CD4-positive, alpha-beta T cell (primary cell): ENCODE data around the gene BCL2L2. TPM values are rescaled to one million over a fixed set of nuclear protein-coding genes. Genes with fewer than 3 reads are reported as not detected.

ENCODE experiments used
- ATAC-seq: fragments of 200-7000 bp; cut with Tn5 transposase; one replicate; pipeline ENCODE4 v1.10.0; 2022; ENCODE audit warnings: mild to moderate bottlenecking; ENCODE audit not compliant: poor library complexity
- CTCF ChIA-PET: fragments of 350-600 bp; sonication (Branson Sonifier 250); formaldehyde crosslinking; loops from one replicate; lab custom pipeline; 2021; ENCODE audit warnings: antibody characterized with exemption, inconsistent platforms; lab: Charles Lee
- POLR2A ChIA-PET: fragments of 350-600 bp; sonication (Branson Sonifier 250); formaldehyde crosslinking; loops from one replicate; lab custom pipeline; 2021; ENCODE audit warnings: antibody characterized with exemption, inconsistent platforms; lab: Charles Lee
- DNase-seq, 14 experiments: peaks; one replicate each; pipeline ENCODE4 v3.0.0-alpha.2; 2013 to 2020; ENCODE audit warnings: mixed read lengths in 2 of 14
- H3K27ac ChIP-seq, 2 donors: one replicate each; pipeline versions ENCODE4 v1.5.1 to v1.7.0; 2013; ENCODE audit warnings: low read length in 2 of 2, low read depth in 1 of 2, mild to moderate bottlenecking in 1 of 2
- H3K27me3 ChIP-seq, 2 experiments: 1 replicate in 1 of 2; 2 replicates in 1 of 2; pipeline versions ENCODE4 v1.6.1 to v1.7.0; 2013; ENCODE audit warnings: low read length in 2 of 2, control low read depth in 1 of 2, mild to moderate bottlenecking in 1 of 2, moderate library complexity in 1 of 2; ENCODE audit not compliant: insufficient read depth in 2 of 2, control insufficient read depth in 1 of 2
- H3K36me3 ChIP-seq: one replicate; pipeline ENCODE4 v1.6.1; 2013; ENCODE audit warnings: low read length, control low read depth; ENCODE audit not compliant: insufficient read depth
- H3K4me1 ChIP-seq: one replicate; pipeline ENCODE4 v1.6.1; 2013; ENCODE audit warnings: low read length, control low read depth; ENCODE audit not compliant: insufficient read depth
- H3K4me3 ChIP-seq: one replicate; pipeline ENCODE4 v1.5.1; 2013; ENCODE audit warnings: mild to moderate bottlenecking, low read length, moderate library complexity
- H3K9me3 ChIP-seq, 2 experiments: 1 replicate in 1 of 2; 2 replicates in 1 of 2; pipeline versions ENCODE4 v1.6.1 to v1.7.0; 2013; ENCODE audit warnings: low read length in 2 of 2, mild to moderate bottlenecking in 2 of 2, control low read depth in 1 of 2, moderate library complexity in 1 of 2; ENCODE audit not compliant: control insufficient read depth in 1 of 2, insufficient read depth in 1 of 2
- H3K27ac Mint-ChIP-seq: one replicate; pipeline ENCODE4 v1.8.0; 2020; ENCODE audit warnings: mixed read lengths
- H3K27me3 Mint-ChIP-seq: one replicate; pipeline ENCODE4 v1.8.0; 2021; ENCODE audit warnings: mixed read lengths
- H3K36me3 Mint-ChIP-seq: one replicate; pipeline ENCODE4 v1.8.0; 2021; ENCODE audit warnings: low read depth, mixed read lengths
- H3K4me1 Mint-ChIP-seq: one replicate; pipeline ENCODE4 v1.8.0; 2021; ENCODE audit warnings: low read depth, mixed read lengths
- H3K4me3 Mint-ChIP-seq: one replicate; pipeline ENCODE4 v1.8.0; 2020; ENCODE audit warnings: mild to moderate bottlenecking, mixed read lengths
- H3K9me3 Mint-ChIP-seq: one replicate; pipeline ENCODE4 v1.8.0; 2020; ENCODE audit warnings: mixed read lengths
- CTCF ChIP-seq: fragments of 200-600 bp; IDR thresholded peaks from one replicate; pipeline ENCODE4 v1.8.0; 2022; ENCODE audit warnings: antibody characterized with exemption, mild to moderate bottlenecking
- intact Hi-C, 2 experiments: fragments of 100-400 bp; cut with DNase I in 1 of 2; cut with micrococcal nuclease in 1 of 2; formaldehyde crosslinking; loops; one replicate each; pipeline versions ENCODE4 v1.15.1 to v1.9.0; 2023 to 2025; cut with DNase I, micrococcal nuclease
- total RNA-seq, 174 experiments: library from RNA in 2 of 174; stranded (reverse) in 2 of 174; gene quantifications; one replicate each; pipeline ENCODE4 v1.2.3 and lab custom pipeline; 2021 to 2026

BCL2L2 gene
- total RNA-seq, 2 experiments from 2014 or later: 2.3 to 3.7 TPM

GRCh38 chr14:23358553-23359166 lies 52.0 kb downstream of the BCL2L2 start:
- Mint-ChIP-seq H3K4me1 (no peaks in the 10 kb centered on the region), H3K36me3 (no peaks in the 10 kb centered on the region), H3K27ac (no peak overlapping the region), H3K9me3 (no peaks in the 10 kb centered on the region), H3K27me3 (peaks cover 45% of the 10 kb centered on the region), H3K4me3 (no peak overlapping the region)
- CTCF ChIA-PET: no interaction called here
- POLR2A ChIA-PET: no interaction called here
- no peak for TF ChIP-seq CTCF
- no peaks in the 10 kb centered on the region for H3K9me3 ChIP-seq
- H3K4me3 ChIP-seq: no peak overlapping the region
- peaks cover 0 to 9% of the 10 kb centered on the region in 2 experiments for H3K27me3 ChIP-seq
- H3K4me1 ChIP-seq: no peaks in the 10 kb centered on the region
- H3K36me3 ChIP-seq: no peaks in the 10 kb centered on the region
- no peak overlapping the region for H3K27ac ChIP-seq
- DNase-seq (no peak), ATAC-seq (no peak)
- intact Hi-C loops: no loop called here

GRCh38 chr14:23359167-23359626 lies 52.6 kb downstream of the BCL2L2 start:
- Mint-ChIP-seq H3K27ac (no peak overlapping the region), H3K36me3 (no peaks in the 10 kb centered on the region), H3K4me1 (no peaks in the 10 kb centered on the region), H3K27me3 (peaks cover 44% of the 10 kb centered on the region), H3K4me3 (no peak overlapping the region), H3K9me3 (no peaks in the 10 kb centered on the region)
- Histone ChIP-seq H3K9me3 (peaks cover 0 to 1% of the 10 kb centered on the region in 2 experiments), H3K27ac (no peak overlapping the region), H3K36me3 (no peaks in the 10 kb centered on the region), H3K4me3 (no peak overlapping the region), H3K4me1 (no peaks in the 10 kb centered on the region), H3K27me3 (peaks cover 3 to 11% of the 10 kb centered on the region in 2 experiments)
- intact Hi-C loops: no loop called here
- TF ChIP-seq CTCF: no peak
- POLR2A ChIA-PET: no interaction called here
- ATAC-seq (no peak), DNase-seq (no peak)
- CTCF ChIA-PET: no interaction called here

- no peaks in the 10 kb centered on the region for H3K4me1 Mint-ChIP-seq
- no peaks in the 10 kb centered on the region for H3K9me3 Mint-ChIP-seq
- no peaks in the 10 kb centered on the region for H3K36me3 Mint-ChIP-seq
- CTCF ChIA-PET: no interaction called here
- ATAC-seq (no peak), DNase-seq (no peak)
- peaks cover 46% of the 10 kb centered on the region for H3K27me3 Mint-ChIP-seq
- POLR2A ChIA-PET: interaction anchor here (1.1 kb wide), 1 partner anchor 38 kb away, joined by 3 read pairs; the partner anchor contains the start of gene PABPN1
- Histone ChIP-seq H3K4me1 (peaks cover 2% of the 10 kb centered on the region), H3K27me3 (peaks cover 8 to 17% of the 10 kb centered on the region in 2 experiments), H3K36me3 (no peaks in the 10 kb centered on the region), H3K27ac (no peak overlapping the region), H3K4me3 (no peak overlapping the region), H3K9me3 (peaks cover 0 to 8% of the 10 kb centered on the region in 2 experiments)
- intact Hi-C loops: no loop called here
- H3K4me3 Mint-ChIP-seq: no peak overlapping the region
- TF ChIP-seq CTCF: no peak
- no peak overlapping the region for H3K27ac Mint-ChIP-seq
Observed at GRCh38 chr14:23359722-23360447, 53.3 kb downstream of the BCL2L2 start.
